Thyroid gland (tissue), 4 donors: ENCODE data around the gene MON2. TPM values are rescaled to one million over a fixed set of nuclear protein-coding genes. Genes with fewer than 3 reads are reported as not detected.

Experiments used
- DNase-seq, 2 donors: peaks; one replicate each; pipeline ENCODE4 v3.0.0-alpha.2; 2019
- H3K27ac ChIP-seq, 3 donors: fragments of 200-600 bp; sonication (generic); 1 replicate in 2 of 3; 2 replicates in 1 of 3; pipeline ENCODE4 v1.5.1; 2016 to 2019; ENCODE audit warnings: mild to moderate bottlenecking in 1 of 3, moderate library complexity in 1 of 3
- H3K27me3 ChIP-seq: fragments of 200-600 bp; sonication (generic); one replicate; pipeline ENCODE4 v1.5.1; 2019
- H3K36me3 ChIP-seq, 2 donors: fragments of 200-600 bp; sonication (generic); one replicate each; pipeline ENCODE4 v1.5.1; 2016 to 2019
- H3K4me1 ChIP-seq, 2 donors: fragments of 200-600 bp; sonication (generic); one replicate each; pipeline ENCODE4 v1.5.1; 2017 to 2019
- H3K4me3 ChIP-seq, 3 donors: fragments of 200-600 bp; sonication (generic); replicated peaks in 1 of 3; 1 replicate in 2 of 3; 2 replicates in 1 of 3; pipeline ENCODE4 v1.5.1; 2016; ENCODE audit warnings: mild to moderate bottlenecking in 1 of 3
- H3K9me3 ChIP-seq: fragments of 200-600 bp; sonication (generic); one replicate; pipeline ENCODE4 v1.5.1; 2017
- POLR2A ChIP-seq, 2 donors: fragments of 450-650 bp; IDR thresholded peaks; one replicate each; pipeline ENCODE4 v1.6.1; 2017; ENCODE audit warnings: antibody characterized with exemption in 2 of 2, mild to moderate bottlenecking in 2 of 2, moderate library complexity in 1 of 2
- WGBS, 2 donors: methylation state at CpG; one replicate each; pipeline ENCODE4 v1.1.5; 2017; 5-methylcytosine and 5-hydroxymethylcytosine counted together
- intact Hi-C: fragments of 100-400 bp; cut with DNase I; formaldehyde crosslinking; loops from one replicate; pipeline ENCODE4 v1.15.1; 2023
- total RNA-seq, 4 donors: library from RNA; depleted of rRNA; stranded (reverse); fragments of >200 nt; gene quantifications; one replicate each; pipeline ENCODE4 v1.2.3, GENCODE V29; 2016
- TF ChIP-seq, protein P1 (sequence below), 6 experiments: fragments of 200-600 bp in 3 of 6; fragments of 450-650 bp in 3 of 6; sonication (generic) in 3 of 6; IDR thresholded peaks; one replicate each; pipeline ENCODE4 v1.5.1; 2016 to 2019; ENCODE audit warnings: antibody characterized with exemption in 6 of 6, mild to moderate bottlenecking in 2 of 6, inconsistent platforms in 1 of 6, moderate library complexity in 1 of 6

The MON2 gene
- total RNA-seq, 4 donors from 2014 or later = 109 to 189 (median 126) TPM

DNA sequence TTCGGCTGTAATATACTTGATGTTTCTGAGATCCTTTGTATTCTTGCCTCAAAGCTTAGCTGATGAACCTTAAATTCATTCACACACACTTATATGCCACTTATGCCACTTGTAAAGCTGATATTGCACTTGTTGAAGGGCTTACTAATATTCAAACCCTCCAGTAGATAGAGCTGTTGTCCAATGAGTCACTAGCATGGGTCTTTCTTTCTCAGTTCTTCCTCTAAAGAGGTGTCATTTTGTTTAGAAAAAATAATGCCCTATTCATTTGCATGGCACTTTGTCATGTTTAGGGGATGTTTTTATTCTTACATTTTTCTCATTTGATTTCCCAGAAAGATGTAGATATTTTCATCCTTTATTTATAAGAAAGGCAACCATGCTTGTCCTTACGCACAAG lies 56.4 kb downstream of the MON2 start:
- no peaks in the 10 kb centered on the region for H3K27me3 ChIP-seq
- intact Hi-C loops = no loop called here
- DNase-seq = no peak
- H3K9me3 ChIP-seq = no peaks in the 10 kb centered on the region
- WGBS, 2 donors = 91 to 92% methylated on average over 2 of the region's 2 CpGs
- no peak overlapping the region for H3K4me3 ChIP-seq
- no peak overlapping the region for H3K27ac ChIP-seq
- no peak for TF ChIP-seq POLR2A (IDR thresholded peaks at IDR 0.05)
- TF ChIP-seq, protein P1, sequence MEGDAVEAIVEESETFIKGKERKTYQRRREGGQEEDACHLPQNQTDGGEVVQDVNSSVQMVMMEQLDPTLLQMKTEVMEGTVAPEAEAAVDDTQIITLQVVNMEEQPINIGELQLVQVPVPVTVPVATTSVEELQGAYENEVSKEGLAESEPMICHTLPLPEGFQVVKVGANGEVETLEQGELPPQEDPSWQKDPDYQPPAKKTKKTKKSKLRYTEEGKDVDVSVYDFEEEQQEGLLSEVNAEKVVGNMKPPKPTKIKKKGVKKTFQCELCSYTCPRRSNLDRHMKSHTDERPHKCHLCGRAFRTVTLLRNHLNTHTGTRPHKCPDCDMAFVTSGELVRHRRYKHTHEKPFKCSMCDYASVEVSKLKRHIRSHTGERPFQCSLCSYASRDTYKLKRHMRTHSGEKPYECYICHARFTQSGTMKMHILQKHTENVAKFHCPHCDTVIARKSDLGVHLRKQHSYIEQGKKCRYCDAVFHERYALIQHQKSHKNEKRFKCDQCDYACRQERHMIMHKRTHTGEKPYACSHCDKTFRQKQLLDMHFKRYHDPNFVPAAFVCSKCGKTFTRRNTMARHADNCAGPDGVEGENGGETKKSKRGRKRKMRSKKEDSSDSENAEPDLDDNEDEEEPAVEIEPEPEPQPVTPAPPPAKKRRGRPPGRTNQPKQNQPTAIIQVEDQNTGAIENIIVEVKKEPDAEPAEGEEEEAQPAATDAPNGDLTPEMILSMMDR (IDR thresholded peaks at IDR 0.05) = peak in 2 of 6 experiments; percentile 27 to 32
- H3K36me3 ChIP-seq = no peaks in the 10 kb centered on the region
- H3K4me1 ChIP-seq = no peaks in the 10 kb centered on the region

DNA sequence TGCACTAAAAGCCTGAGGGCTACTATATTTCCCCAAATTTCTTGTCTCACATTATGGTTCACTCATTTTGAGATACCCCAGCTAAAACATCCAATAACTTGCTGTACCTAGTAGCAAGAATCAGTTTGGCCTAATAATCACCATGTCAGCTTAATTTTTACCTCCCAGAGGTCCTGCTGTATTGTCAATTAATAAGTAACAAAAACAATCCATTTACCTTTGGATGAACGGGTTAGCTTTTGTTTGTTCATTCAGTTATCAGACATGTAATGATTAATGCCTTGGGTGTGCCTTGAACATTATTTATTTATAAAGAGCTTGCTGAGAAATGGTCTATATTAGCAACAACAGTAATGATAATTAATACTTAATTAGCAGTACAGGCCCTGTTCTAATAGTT lies 57.0 kb downstream of the MON2 start:
- Histone ChIP-seq H3K9me3 (no peaks in the 10 kb centered on the region), H3K4me1 (no peaks in the 10 kb centered on the region), H3K36me3 (no peaks in the 10 kb centered on the region), H3K27ac (no peak overlapping the region), H3K27me3 (no peaks in the 10 kb centered on the region), H3K4me3 (no peak overlapping the region)
- no peak for TF ChIP-seq POLR2A (IDR thresholded peaks at IDR 0.05)
- TF ChIP-seq, protein P1 (IDR thresholded peaks at IDR 0.05) = no peak
- WGBS, 2 donors = 88% methylated on average over 1 of the region's 1 CpG
- intact Hi-C loops = no loop called here
- DNase-seq = no peak

DNA sequence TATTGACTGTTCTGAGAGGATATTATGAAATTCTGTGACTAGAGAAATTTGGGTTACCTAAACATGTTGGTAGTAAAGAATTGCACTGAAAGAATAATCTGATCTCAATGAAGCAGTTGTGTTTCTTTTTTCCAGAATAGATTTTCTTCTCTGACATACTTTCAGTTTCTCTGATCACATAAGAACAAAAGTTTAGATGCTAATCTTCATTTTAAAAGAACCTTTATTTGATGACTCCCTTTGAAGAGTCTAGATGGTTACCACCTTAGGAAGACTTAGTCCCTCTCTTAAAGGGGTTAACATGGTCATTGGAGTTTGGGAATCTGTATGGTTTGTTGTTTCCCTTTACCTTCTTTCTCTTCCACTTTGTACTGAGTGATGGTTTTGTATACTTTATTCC lies 58.6 kb downstream of the MON2 start:
- TF ChIP-seq POLR2A (IDR thresholded peaks at IDR 0.05) = no peak
- TF ChIP-seq, protein P1 (IDR thresholded peaks at IDR 0.05) = no peak
- Histone ChIP-seq H3K27me3 (no peaks in the 10 kb centered on the region), H3K9me3 (no peaks in the 10 kb centered on the region), H3K4me3 (no peak overlapping the region), H3K27ac (no peak overlapping the region), H3K36me3 (no peaks in the 10 kb centered on the region), H3K4me1 (no peaks in the 10 kb centered on the region)
- intact Hi-C loops = no loop called here
- no peak for DNase-seq

DNA sequence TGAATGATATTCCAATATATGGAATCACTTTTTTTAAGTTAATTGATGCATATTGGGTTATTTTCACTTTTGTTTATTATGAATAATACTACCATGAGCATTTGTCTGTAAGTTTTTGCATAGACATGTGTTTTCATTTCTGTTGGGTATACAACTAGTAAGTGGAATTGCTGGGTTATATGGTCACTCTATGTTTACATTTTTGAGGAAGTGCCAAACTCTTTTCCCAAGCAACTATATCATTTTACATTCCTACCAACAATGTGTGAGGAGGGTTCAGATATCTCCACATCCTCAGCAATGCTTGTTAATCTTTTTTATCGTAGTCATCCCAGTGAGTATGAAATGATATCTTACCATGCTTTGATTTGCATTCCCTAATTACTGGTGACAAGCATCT lies 64.0 kb downstream of the MON2 start:
- Histone ChIP-seq H3K4me3 (no peak overlapping the region), H3K27me3 (no peaks in the 10 kb centered on the region), H3K9me3 (no peaks in the 10 kb centered on the region), H3K4me1 (peaks cover 0 to 4% of the 10 kb centered on the region in 2 donors), H3K27ac (no peak overlapping the region), H3K36me3 (peaks cover 10 to 11% of the 10 kb centered on the region in 2 donors)
- 86 to 93% methylated on average over 1 of the region's 1 CpG for WGBS, 2 donors
- TF ChIP-seq, protein P1 (IDR thresholded peaks at IDR 0.05) = no peak
- no peak for TF ChIP-seq POLR2A (IDR thresholded peaks at IDR 0.05)
- no peak for DNase-seq
- intact Hi-C loops = no loop called here

DNA sequence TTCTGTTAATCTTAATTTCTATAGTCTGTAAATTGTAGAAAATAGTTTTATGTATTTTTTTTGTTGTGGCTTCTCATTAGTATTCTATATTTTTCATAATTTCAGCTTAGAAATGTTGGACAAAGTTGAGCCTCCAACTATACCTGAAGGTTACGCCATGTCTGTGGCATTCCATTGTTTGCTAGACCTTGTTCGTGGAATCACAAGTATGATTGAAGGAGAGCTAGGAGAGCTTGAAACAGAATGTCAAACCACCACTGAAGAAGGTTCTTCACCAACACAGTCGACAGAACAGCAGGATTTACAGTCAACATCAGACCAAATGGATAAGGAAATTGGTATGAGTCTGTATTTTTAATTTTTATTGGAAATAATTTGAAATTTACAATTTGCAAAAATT lies 65.7 kb downstream of the MON2 start:
- Histone ChIP-seq H3K36me3 (peaks cover 10 to 11% of the 10 kb centered on the region in 2 donors), H3K4me1 (peaks cover 0 to 4% of the 10 kb centered on the region in 2 donors), H3K9me3 (no peaks in the 10 kb centered on the region), H3K27ac (no peak overlapping the region), H3K27me3 (no peaks in the 10 kb centered on the region), H3K4me3 (no peak overlapping the region)
- DNase-seq = no peak
- 76 to 79% methylated on average over 3 of the region's 3 CpGs for WGBS, 2 donors
- TF ChIP-seq POLR2A (IDR thresholded peaks at IDR 0.05) = no peak
- TF ChIP-seq, protein P1 (IDR thresholded peaks at IDR 0.05) = no peak
- intact Hi-C loops = no loop called here
